NCI-H146 (cell line): Measurements from ENCODE around the gene TTC23L.

Source experiments
- DNase-seq: peaks from one replicate; lab custom pipeline; 2025; lab: John Stamatoyannopoulos, UW

TTC23L gene

DNA sequence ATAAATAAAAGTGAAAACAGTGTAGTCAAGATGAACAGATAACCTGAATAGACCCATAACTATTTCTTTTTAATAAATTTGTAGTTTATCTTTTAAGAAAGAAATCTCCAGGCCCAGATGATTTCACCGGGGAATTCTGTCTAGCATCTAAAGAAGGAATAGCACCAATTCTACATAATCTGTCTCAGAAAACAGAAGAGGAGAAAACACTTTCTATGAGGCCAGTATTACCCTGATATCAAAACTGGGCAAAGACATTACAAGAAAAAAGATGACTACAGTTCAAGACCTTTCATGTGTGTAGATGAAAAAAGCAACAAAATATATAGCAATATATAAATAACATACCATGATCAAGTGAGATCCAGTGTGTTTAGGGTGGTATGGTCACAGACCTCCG, 31.4 kb downstream of the TTC23L start:
- no peak for DNase-seq

GRCh38 chr5:34876275-34876674, 37.3 kb downstream of the TTC23L start:
- DNase-seq = no peak

GRCh38 chr5:34881246-34881645, 42.3 kb downstream of the TTC23L start:
- DNase-seq = no peak

GRCh38 chr5:34886392-34887119, 47.6 kb downstream of the TTC23L start:
- no peak for DNase-seq

DNA sequence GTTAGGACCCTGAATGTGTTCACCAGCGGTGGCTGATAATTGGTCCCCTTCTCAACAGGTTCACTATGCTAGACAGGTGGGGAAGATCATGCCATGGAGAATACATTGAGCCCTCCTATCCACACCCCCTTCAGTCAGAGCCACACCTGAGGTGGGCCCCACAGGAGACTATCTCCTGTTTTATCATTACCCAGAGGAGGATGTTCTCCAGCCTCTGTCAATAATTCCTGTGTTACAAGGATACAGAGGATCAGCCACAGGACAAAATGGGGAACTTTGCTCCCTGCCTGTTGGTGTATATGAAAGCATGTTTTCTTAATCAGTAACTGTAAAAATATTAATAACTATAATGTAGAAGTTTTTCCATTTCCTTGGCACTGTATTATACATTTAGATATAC, 50.4 kb downstream of the TTC23L start:
- DNase-seq = no peak

DNA sequence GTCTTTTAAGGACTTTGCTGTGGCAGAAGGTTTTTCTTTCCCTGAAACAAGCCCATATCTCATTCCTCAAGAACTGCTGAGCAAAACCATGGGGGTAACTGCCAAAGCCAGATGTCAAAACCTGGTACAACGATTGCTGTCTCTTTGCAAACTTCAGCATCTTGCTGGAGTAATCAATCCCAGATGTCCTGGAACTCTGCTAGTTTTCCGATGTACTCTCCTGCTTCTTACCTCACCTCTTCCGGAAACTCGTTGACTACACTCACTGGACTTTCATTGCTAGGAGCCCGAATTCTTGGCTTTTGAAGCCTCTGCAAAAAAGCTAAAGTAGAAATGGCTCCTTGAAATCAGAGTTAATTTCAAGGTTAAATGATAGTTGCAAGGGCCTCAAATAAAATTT, 53.0 kb downstream of the TTC23L start:
- DNase-seq = no peak

- DNase-seq = no peak
Measured at GRCh38 chr5:34892414-34892813, 53.5 kb downstream of the TTC23L start.

- DNase-seq = no peak
Measured at GRCh38 chr5:34894716-34895115, 55.8 kb downstream of the TTC23L start.

- no peak for DNase-seq
Measured at GRCh38 chr5:34895641-34896419, 56.9 kb downstream of the TTC23L start.

- no peak for DNase-seq
Measured at GRCh38 chr5:34897646-34898045, 58.7 kb downstream of the TTC23L start.

DNA sequence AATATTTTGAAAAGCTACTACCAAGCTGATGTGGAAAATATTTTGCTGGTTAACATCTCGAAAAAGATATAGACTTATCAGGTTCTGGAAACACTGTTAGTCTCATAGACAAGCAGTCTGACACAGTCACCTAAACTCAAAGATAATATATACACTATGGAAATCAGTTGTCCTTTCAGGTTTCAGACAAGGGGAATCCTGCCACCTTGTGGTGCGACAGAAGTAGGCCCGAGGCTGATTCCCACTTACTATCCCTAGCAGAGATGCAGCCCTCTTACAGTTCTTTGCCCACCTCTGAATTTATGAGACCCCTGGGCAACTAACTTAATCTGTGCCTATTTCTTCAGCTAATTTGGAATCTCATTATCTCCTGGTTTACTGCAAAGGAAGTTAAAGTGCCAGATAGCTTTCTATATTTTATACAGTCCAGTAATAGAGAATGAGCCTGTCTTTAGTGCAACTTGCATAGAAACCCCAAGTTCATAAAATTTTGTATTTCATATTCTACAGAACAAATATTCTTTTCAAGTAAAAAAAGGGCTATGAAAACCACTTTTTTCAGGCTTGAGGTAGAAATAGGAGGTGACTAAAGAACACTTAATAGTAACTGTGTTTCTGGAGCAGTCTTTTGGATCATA, 59.4 kb downstream of the TTC23L start:
- DNase-seq = peak; percentile 65

DNA sequence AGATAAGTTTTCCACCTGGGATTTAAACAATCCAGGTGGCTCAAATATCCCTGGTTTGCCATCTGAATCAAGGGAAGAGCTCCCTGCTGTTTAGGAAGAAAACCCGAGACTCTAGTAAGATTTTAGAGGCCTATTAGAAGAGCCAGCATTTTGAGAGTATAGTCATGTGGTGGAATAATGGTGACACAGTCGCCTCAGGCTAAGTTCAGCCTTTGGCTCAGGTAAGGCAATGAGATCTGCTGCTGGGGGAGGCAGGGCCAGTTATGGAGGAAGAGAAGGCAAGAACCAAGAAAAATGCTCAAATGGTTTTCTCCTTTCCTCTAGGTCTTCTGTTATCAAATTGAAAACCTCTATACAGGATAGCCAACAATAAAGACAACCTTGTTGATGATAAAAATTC, 60.1 kb downstream of the TTC23L start:
- DNase-seq = no peak

DNA sequence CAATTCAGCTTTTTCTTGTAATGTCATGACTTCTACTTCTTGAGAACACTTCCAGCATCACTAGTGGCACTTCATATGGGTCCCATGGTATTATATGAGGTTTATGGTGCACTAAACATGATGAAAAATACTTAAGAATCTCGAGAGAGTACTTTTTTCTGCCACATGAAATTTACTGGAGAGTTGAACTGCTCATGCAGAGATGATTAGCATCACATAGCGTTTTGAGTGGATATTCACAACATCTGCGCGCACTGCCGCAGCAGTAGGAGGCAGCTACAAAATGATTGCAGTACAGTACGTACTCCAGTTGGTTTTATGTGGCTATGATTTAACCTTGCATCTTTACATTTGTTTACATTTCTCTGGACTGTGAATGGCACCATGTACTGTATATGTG, 61.7 kb downstream of the TTC23L start:
- DNase-seq = no peak

DNA sequence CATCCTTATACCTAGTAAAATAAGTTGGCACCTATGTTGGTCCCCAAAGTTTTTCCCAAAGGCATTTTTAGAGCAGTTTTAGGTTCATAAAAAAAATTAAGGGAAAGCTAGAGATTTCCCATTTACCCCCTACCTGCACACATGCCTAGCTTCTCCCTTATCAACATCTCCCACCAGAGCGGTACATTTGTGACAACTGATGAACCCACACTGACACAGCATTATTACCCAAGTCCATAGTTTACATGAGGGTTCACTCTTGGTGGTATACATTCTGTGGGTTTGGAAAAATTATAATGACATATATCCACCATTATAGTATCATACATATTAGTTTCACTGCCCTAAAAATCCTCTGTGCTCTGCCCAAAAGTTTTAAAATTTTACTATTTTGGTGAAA, 64.3 kb downstream of the TTC23L start:
- DNase-seq = no peak

- no peak for DNase-seq
Measured at GRCh38 chr5:34905564-34905963, 66.6 kb downstream of the TTC23L start.

DNA sequence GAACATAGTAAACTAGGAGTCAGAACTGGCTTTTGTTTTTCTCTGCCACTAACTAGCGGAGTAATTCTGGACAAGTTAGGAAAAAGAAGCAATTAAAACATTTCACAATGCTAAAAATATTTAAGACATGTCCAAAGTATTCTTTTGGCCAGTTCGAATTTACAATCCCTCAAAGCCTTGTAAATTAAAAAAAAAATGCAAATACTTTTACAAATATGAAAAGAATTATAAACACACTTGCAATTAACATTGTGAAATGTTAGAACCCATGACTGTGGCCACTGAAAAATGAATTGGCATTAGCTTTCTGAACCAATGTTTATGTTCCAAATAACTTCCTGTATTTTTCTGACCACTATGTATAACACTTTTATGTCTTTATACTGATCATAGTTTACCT, 74.1 kb downstream of the TTC23L start:
- DNase-seq = no peak

DNA sequence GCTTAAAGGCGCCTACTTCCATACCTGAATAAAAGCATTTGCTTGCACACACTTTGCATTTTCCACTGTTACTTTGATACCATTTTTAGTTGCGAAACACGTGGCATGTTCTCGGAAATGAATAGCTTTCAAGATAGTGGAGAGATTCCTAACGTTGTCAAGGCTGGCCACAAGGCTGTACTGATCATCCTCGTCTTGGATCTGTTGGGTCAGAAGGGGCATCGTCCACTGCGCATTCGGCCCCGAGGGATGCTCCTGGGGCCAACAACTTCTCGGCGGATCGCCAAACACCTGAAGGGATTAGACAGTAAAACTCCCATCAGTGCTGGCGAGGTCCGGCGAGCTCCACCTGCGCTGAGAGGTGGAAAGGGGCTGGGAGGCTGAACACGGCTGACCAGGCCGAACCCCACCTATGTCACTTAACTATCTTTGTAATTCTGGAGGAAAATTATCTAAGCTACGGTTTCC, 75.7 kb downstream of the TTC23L start:
- DNase-seq = peak; percentile 38

DNA sequence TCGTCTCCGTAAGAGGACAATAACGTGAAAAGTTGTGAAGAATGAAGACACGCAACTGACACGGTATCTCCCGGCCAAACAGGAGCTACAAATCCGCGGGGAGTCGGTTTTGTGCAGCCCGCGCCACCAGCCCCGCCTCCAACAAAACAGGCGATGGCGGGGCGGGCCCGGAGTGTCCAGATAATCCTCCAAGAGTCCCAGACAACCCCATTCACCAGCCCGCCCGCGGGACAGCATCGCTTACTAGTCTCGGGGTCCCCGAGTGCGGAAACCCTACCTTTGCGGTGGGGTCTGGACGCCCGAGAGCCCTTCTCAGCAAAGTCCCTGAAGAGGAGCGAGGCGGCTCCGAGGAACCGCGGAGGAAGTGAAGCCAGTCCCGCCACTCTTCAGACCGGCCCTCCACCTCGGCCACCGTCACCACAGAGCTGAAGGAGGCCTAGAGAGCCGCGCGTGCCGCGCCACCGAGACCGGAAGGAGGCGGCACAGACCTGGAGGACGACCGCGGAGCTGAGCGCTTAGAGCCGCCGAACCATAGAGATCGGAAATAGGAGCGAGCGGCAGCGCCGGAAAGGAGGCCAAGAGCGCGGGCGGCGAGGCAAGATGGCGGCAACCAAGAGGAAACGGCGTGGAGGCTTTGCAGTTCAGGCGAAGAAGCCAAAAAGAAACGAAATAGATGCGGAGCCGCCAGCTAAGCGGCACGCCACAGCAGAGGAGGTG, 76.3 kb downstream of the TTC23L start, which contains the start of the genes BRIX1 and RAD1:
Gene BRIX1 (plus strand): TSS at position 573 of the 717 bp plus-strand sequence. CDS start 28 bp downstream, at position 601.
Gene RAD1 (minus strand): TSS at position 366 of the 717 bp plus-strand sequence. CDS start 612 bp downstream, outside the sequence.
- DNase-seq = peak; percentile 97

DNA sequence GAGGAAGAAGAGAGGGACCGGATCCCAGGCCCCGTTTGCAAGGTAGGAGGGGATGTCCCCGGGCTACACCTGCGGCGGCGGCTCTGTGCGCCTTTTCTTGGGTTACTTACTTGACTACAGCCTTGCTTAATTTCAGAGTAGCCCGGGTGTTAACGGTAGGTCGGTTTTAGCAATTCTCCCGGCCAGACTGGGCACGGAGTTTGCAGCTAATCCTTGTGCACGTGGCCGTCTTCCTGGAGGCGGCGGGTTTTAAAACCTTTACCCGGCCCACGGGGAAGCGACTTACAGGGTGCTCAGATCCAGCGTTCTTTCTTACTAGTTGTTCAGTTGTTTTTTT, 76.9 kb downstream of the TTC23L start:
- no peak for DNase-seq

DNA sequence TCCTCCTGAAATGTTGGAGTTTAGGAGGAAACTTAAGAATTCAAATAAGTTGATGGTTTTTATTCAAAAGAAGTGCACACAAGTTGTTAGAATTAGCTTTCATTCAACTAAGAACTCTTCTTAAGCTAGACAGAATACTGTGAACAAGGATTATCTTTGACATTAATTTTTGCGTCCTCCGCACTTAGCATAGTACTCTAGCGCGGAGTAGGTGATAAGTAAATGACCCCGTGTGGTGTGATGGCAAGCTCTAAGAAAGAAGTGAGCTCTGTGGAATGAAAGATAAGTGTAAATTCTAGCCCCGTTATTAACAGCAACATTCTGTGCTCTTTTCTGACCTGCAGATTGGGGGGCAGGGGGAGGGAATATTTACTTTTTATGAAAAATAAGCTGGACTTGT, 77.6 kb downstream of the TTC23L start:
- no peak for DNase-seq

GRCh38 chr5:34918025-34918424, 79.1 kb downstream of the TTC23L start:
- DNase-seq = no peak

- no peak for DNase-seq
Measured at GRCh38 chr5:34919077-34919476, 80.1 kb downstream of the TTC23L start.
